ENCODE results near the gene MAP3K14. TPM values are rescaled to one million over a fixed set of nuclear protein-coding genes. Genes with fewer than 3 reads are reported as not detected.

MAP3K14 gene
- total RNA-seq (10 to 100 TPM; 37.6 to 37.8 TPM), polyA plus RNA-seq (1 to 10 TPM in 2 of 3 donors, under 1 TPM in 1; 0.73 to 7.2 (median 1.8) TPM), total RNA-seq (54.4 to 85.3 (median 61.6) reads per million in 6 experiments)

GRCh38 chr17:45316434-45317110 is at the start of gene MAP3K14:
TSS of gene MAP3K14 (minus strand) at chr17:45317020. CDS start at chr17:45290745, 26,275 bp downstream.
- ATAC-seq (peak; percentile 40 to 43), DNase-seq (peak in 9 of 10 donors; percentile 52 to 82 (median 71))
- H3K4me1 Mint-ChIP-seq: peaks cover 52 to 90% (median 85%) of the 10 kb centered on the region in 4 donors
- peak within 1 kb of the TSS; percentile 76 to 96 (median 94) for H3K4me3 Mint-ChIP-seq
- H3K27me3 Mint-ChIP-seq: peaks cover 0 to 4% (median 0%) of the 10 kb centered on the region in 5 donors
- peak within 1 kb of the TSS; percentile 91 to 99 (median 98) for H3K27ac Mint-ChIP-seq
- H3K9me3 Mint-ChIP-seq: no peaks in the 10 kb centered on the region
- H3K36me3 Mint-ChIP-seq: peaks cover 0 to 4% (median 0%) of the 10 kb centered on the region in 3 donors
- POLR2A ChIA-PET: interaction anchor here (0.6 to 5.1 kb wide), 44 partner anchors 8 to 1098 kb away, joined by 3 to 115 read pairs (median 4); partner anchors contain the start of genes FMNL1, HEXIM1, HEXIM2 and KANSL1

GRCh38 chr17:45366049-45366448 is 49.2 kb upstream of the MAP3K14 start:
- no peak for ATAC-seq
- POLR2A ChIA-PET: interaction anchor here (0.6 kb wide), 1 partner anchor 151 kb away, joined by 4 read pairs; no protein-coding TSS in a partner anchor
- no peaks in the 10 kb centered on the region for H3K9me3 Mint-ChIP-seq
- peaks cover 2 to 7% (median 3%) of the 10 kb centered on the region in 4 donors for H3K4me1 Mint-ChIP-seq
- DNase-seq: no peak
- H3K36me3 Mint-ChIP-seq: no peaks in the 10 kb centered on the region
- no peak overlapping the region for H3K27ac Mint-ChIP-seq
- H3K27me3 Mint-ChIP-seq: peaks cover 4 to 30% (median 22%) of the 10 kb centered on the region in 5 donors
- H3K4me3 Mint-ChIP-seq: no peak overlapping the region

- POLR2A ChIA-PET: interaction anchor here (0.6 kb wide), 1 partner anchor 874 kb away, joined by 3 read pairs; no protein-coding TSS in a partner anchor
- Mint-ChIP-seq H3K36me3 (no peaks in the 10 kb centered on the region), H3K9me3 (no peaks in the 10 kb centered on the region), H3K27ac (peak overlapping the region in 2 of 10 donors; percentile 4 to 9), H3K4me3 (no peak overlapping the region), H3K27me3 (peaks cover 4 to 31% (median 24%) of the 10 kb centered on the region in 5 donors), H3K4me1 (peaks cover 0 to 7% (median 0%) of the 10 kb centered on the region in 4 donors)
- DNase-seq (no peak), ATAC-seq (no peak)
Measured at GRCh38 chr17:45364531-45365390, 47.9 kb upstream of the MAP3K14 start.

GRCh38 chr17:45363498-45363897 is 46.7 kb upstream of the MAP3K14 start:
- POLR2A ChIA-PET: no interaction called here
- Mint-ChIP-seq H3K4me1 (peaks cover 0 to 7% (median 0%) of the 10 kb centered on the region in 4 donors), H3K9me3 (no peaks in the 10 kb centered on the region), H3K36me3 (no peaks in the 10 kb centered on the region), H3K27me3 (peaks cover 4 to 31% (median 24%) of the 10 kb centered on the region in 5 donors), H3K27ac (no peak overlapping the region), H3K4me3 (no peak overlapping the region)
- DNase-seq (no peak), ATAC-seq (no peak)

GRCh38 chr17:45361976-45362375 is 45.2 kb upstream of the MAP3K14 start:
- POLR2A ChIA-PET: interaction anchor here (1.0 kb wide), 1 partner anchor 49 kb away, joined by 3 read pairs; no protein-coding TSS in a partner anchor
- ATAC-seq (no peak), DNase-seq (no peak)
- Mint-ChIP-seq H3K4me3 (no peak overlapping the region), H3K4me1 (peaks cover 0 to 6% (median 0%) of the 10 kb centered on the region in 4 donors), H3K27ac (no peak overlapping the region), H3K27me3 (peaks cover 3 to 31% (median 24%) of the 10 kb centered on the region in 5 donors), H3K9me3 (no peaks in the 10 kb centered on the region), H3K36me3 (no peaks in the 10 kb centered on the region)

GRCh38 chr17:45361451-45361850 is 44.6 kb upstream of the MAP3K14 start:
- POLR2A ChIA-PET: interaction anchor here (1.0 kb wide), 1 partner anchor 49 kb away, joined by 3 read pairs; no protein-coding TSS in a partner anchor
- Mint-ChIP-seq H3K4me1 (peaks cover 0 to 5% (median 0%) of the 10 kb centered on the region in 4 donors), H3K27ac (no peak overlapping the region), H3K27me3 (peaks cover 2 to 31% (median 24%) of the 10 kb centered on the region in 5 donors), H3K36me3 (no peaks in the 10 kb centered on the region), H3K4me3 (no peak overlapping the region), H3K9me3 (no peaks in the 10 kb centered on the region)
- DNase-seq (no peak), ATAC-seq (no peak)

- POLR2A ChIA-PET: interaction anchor here (0.6 to 1.2 kb wide), 2 partner anchors 40 to 150 kb away, joined by 3 to 5 read pairs; no protein-coding TSS in a partner anchor
- no peak for DNase-seq
- Mint-ChIP-seq H3K9me3 (peaks cover 0 to 3% (median 0%) of the 10 kb centered on the region in 9 donors), H3K4me3 (no peak overlapping the region), H3K36me3 (no peaks in the 10 kb centered on the region), H3K4me1 (peaks cover 2 to 6% (median 3%) of the 10 kb centered on the region in 4 donors), H3K27ac (no peak overlapping the region), H3K27me3 (peaks cover 2 to 21% (median 14%) of the 10 kb centered on the region in 5 donors)
- no peak for ATAC-seq
Measured at GRCh38 chr17:45357364-45357997, 40.7 kb upstream of the MAP3K14 start.

GRCh38 chr17:45355087-45355486 is 38.3 kb upstream of the MAP3K14 start:
- H3K27ac Mint-ChIP-seq: no peak overlapping the region
- H3K9me3 Mint-ChIP-seq: peaks cover 0 to 14% (median 6%) of the 10 kb centered on the region in 9 donors
- no peaks in the 10 kb centered on the region for H3K36me3 Mint-ChIP-seq
- DNase-seq: no peak
- no peak overlapping the region for H3K4me3 Mint-ChIP-seq
- POLR2A ChIA-PET: no interaction called here
- peaks cover 0 to 8% (median 0%) of the 10 kb centered on the region in 5 donors for H3K27me3 Mint-ChIP-seq
- peaks cover 0 to 6% (median 3%) of the 10 kb centered on the region in 4 donors for H3K4me1 Mint-ChIP-seq
- no peak for ATAC-seq

GRCh38 chr17:45353043-45353442 is 36.2 kb upstream of the MAP3K14 start:
- DNase-seq (no peak), ATAC-seq (no peak)
- Mint-ChIP-seq H3K4me1 (peaks cover 0 to 6% (median 3%) of the 10 kb centered on the region in 4 donors), H3K4me3 (no peak overlapping the region), H3K36me3 (no peaks in the 10 kb centered on the region), H3K27me3 (peaks cover 0 to 6% (median 0%) of the 10 kb centered on the region in 5 donors), H3K9me3 (peaks cover 0 to 14% (median 6%) of the 10 kb centered on the region in 9 donors), H3K27ac (peak overlapping the region in 1 of 10 donors; percentile 35)
- POLR2A ChIA-PET: no interaction called here

- no peak overlapping the region for H3K27ac Mint-ChIP-seq
- no peak for ATAC-seq
- no peak overlapping the region for H3K4me3 Mint-ChIP-seq
- H3K4me1 Mint-ChIP-seq: peaks cover 0 to 6% (median 3%) of the 10 kb centered on the region in 4 donors
- no peak for DNase-seq
- H3K9me3 Mint-ChIP-seq: peaks cover 0 to 14% (median 6%) of the 10 kb centered on the region in 9 donors
- no peaks in the 10 kb centered on the region for H3K36me3 Mint-ChIP-seq
- POLR2A ChIA-PET: no interaction called here
- H3K27me3 Mint-ChIP-seq: peaks cover 0 to 4% (median 0%) of the 10 kb centered on the region in 5 donors
Measured at GRCh38 chr17:45351831-45352230, 35.0 kb upstream of the MAP3K14 start.

- H3K9me3 Mint-ChIP-seq: peaks cover 0 to 14% (median 6%) of the 10 kb centered on the region in 9 donors
- no peak overlapping the region for H3K27ac Mint-ChIP-seq
- no peaks in the 10 kb centered on the region for H3K36me3 Mint-ChIP-seq
- DNase-seq (no peak), ATAC-seq (no peak)
- no peak overlapping the region for H3K4me3 Mint-ChIP-seq
- peaks cover 0 to 7% (median under 1%) of the 10 kb centered on the region in 4 donors for H3K4me1 Mint-ChIP-seq
- peaks cover 0 to 1% (median 0%) of the 10 kb centered on the region in 5 donors for H3K27me3 Mint-ChIP-seq
- POLR2A ChIA-PET: no interaction called here
Measured at GRCh38 chr17:45347444-45347843, 30.6 kb upstream of the MAP3K14 start.
